Right renal pelvis (tissue), 4 donors: ENCODE measurements around the gene SIRPD. TPM values are rescaled to one million over a fixed set of nuclear protein-coding genes. Genes with fewer than 3 reads are reported as not detected.
"Not testable (repeated sequence)": the region's sequence is repeated elsewhere in the genome, so short reads cannot be mapped to it uniquely, and the experiment has no call there.

Experiments used
- DNase-seq, 4 donors: peaks; one replicate each; pipeline ENCODE4 v3.0.0-alpha.2; 2013; ENCODE audit warnings: low read depth in 4 of 4, low spot score in 3 of 4, missing footprints in 1 of 4
- polyA plus RNA-seq, 4 donors: library from polyadenylated mRNA; unstranded; fragments of 120-200 nt; gene quantifications; one replicate each; pipeline ENCODE4 v1.2.1, GENCODE V29; 2013; ENCODE audit not compliant: insufficient read length in 4 of 4

The SIRPD gene
- polyA plus RNA-seq: not detected

GRCh38 chr20:1557605-1558004 lies at the start of gene SIRPD:
SIRPD (minus strand) TSS chr20:1557705; CDS start chr20:1557653, 52 bp downstream.
- no peak for DNase-seq

GRCh38 chr20:1600736-1601135 lies 43.2 kb upstream of the SIRPD start:
- DNase-seq: no peak

DNA sequence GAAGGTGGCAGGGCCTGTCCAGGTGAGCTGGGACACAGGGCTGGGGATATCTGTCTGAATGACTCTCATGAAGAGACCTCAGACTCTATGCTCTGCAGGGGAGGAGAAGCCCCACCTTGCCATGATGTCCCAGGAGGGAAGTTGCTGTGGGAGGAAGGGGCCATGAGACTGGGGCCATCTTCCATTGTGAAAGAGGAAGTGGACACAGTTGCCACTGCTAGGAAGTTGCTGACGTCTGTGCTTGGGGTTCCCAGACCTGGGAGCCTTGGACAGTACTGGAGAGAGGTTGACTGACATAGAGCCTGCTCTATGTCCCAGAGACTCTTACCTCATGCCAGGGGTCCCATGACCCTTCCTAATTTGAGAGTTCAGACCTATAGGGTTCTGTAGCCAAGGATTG lies 37.8 kb upstream of the SIRPD start:
- DNase-seq: no peak

GRCh38 chr20:1588533-1589460 lies 31.3 kb upstream of the SIRPD start:
- DNase-seq: no peak

- no peak for DNase-seq
Observed at GRCh38 chr20:1587781-1588532, 30.5 kb upstream of the SIRPD start.

DNA sequence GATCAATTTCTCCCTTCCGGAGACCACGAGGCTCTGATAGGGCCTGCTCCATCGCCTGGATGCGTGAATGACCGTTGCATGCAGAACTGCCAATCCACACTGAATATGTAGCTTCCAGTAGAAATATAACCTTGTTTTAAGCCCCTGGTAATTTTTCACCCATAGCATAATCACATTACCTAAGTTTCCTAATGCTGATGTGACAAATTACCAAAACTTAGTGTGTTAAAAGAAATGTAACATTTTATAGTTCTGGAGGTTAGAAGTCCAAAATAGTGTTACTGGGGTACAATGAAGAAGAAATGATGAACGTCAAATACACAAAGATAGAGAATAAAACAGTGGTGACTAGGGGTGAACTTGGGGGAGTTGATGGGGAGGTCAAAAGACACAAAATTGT lies 22.0 kb upstream of the SIRPD start:
- DNase-seq: no peak

GRCh38 chr20:1577906-1578305 lies 20.4 kb upstream of the SIRPD start:
- no peak for DNase-seq

DNA sequence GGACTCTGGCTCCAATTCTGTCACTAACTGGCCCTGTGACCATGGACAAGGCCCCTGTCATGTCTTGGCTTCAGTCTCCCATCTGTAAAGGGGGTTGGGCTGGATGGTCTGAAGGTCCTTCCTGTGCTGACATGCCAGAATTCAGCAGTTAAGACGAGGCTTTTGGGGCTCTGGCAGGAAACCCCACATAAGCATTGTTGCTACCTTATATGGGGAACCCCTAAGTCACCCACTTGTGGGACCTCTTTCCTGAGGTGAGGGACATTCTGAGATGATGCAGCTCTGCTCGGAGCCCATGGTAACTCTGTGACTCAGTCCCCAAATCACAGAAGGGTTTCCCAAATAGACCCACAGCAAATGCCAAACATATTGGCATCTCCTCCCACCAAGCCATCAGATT lies 19.8 kb upstream of the SIRPD start:
- DNase-seq: not testable (repeated sequence)

- no peak for DNase-seq
Observed at GRCh38 chr20:1576641-1577040, 19.1 kb upstream of the SIRPD start.

DNA sequence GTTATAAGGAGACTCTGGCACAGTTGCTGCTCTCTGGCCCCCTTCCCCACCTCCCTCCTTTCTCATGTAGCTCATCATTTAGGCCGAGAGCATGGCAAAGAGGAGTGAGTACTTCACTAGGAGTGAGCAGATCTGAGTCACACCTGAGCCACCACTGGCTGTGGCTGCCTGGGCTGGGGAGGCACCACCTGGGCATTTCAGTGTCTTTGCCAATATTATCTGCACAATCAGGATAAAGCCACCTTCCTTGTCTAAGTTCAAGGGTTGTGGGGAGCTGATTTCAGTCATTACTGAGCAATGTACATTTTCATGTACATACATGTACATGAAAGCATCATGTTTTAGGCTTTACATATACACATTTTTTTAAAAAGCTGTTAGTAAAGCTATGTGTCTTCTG lies 18.5 kb upstream of the SIRPD start:
- DNase-seq: not testable (repeated sequence)

GRCh38 chr20:1571583-1571982 lies 14.1 kb upstream of the SIRPD start:
- DNase-seq: not testable (repeated sequence)

- DNase-seq: no peak
Observed at GRCh38 chr20:1569415-1569881, 11.9 kb upstream of the SIRPD start.

GRCh38 chr20:1568163-1568490 lies 10.6 kb upstream of the SIRPD start:
- no peak for DNase-seq

- DNase-seq: no peak
Observed at GRCh38 chr20:1567392-1568162, 10.1 kb upstream of the SIRPD start.

GRCh38 chr20:1566701-1567100 lies 9.2 kb upstream of the SIRPD start:
- no peak for DNase-seq

GRCh38 chr20:1565461-1565860 lies 8.0 kb upstream of the SIRPD start:
- DNase-seq: no peak

DNA sequence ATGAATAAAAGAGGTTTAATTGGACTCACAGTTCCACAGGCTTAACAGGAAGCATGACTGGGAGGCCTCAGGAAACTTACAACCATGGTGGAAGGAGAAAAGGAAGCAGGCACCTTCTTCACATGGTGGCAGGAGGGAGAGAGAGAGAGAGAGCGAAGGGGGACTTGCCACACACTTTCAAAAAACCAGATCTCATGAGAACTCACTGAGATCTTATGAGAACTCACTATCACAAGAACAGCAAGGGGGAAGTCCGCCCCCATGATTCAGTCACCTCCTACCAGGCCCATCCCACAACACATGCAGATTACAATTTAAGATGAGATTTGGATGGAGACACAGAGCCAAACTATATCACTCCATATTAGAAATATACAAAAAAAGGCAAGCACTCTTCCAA lies 6.1 kb upstream of the SIRPD start:
- DNase-seq: no peak

DNA sequence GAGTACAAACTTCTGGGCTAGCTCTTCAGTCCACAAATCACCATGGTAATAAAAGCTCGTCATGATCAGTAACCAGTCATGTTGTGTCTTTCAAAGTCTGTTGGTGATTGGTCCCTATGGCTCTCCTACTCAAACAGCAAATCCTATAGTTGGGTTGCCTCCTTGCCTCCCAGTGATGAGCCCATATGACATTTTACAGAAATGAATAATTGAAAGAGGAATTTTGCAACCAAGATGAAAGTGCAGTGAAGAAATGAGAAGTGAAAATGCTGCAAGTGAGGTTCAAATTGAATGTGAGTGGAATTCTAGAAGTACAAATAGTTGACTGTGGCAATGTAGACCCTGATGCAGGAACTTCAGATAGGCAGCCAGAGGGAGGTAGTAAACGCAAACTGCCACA lies 5.1 kb upstream of the SIRPD start:
- no peak for DNase-seq

DNA sequence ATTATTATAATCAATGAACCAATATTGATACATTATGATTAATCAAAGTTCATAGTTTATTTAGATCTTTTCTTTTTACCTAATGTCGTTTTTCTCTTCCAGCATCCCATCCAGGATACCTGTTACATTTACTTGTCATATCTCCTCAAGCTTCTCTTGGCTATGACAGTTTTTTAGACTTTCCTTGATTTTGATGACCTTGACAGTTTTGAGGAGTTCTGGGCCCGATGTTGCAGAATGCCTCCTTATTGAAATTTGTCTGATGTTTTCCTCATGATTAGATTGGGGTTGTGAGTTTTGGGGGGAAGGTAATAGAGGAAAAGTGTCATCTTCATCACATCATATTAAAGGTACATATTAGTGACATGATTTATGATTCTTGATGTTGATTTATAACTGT lies 3.8 kb upstream of the SIRPD start:
- DNase-seq: no peak

DNA sequence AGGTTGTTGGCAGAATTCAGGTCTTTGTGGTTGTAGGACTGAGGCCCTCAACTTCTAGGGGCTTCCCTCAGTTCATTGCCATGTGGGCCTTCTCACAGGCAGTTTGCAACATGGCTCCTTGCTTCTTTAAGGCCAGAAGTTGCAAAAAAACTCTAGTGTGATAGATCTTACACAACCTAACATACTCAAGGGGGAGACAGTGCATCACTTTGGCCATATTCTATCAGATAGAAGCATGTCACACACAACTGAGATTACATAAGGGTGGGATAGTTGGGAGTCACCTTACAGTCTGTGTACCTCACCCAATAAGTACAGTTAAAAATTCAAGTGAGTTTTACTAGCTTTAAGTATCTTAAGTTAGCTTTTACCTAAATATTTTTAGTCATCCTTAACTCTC lies 1.6 kb downstream of the SIRPD start:
- DNase-seq: no peak

DNA sequence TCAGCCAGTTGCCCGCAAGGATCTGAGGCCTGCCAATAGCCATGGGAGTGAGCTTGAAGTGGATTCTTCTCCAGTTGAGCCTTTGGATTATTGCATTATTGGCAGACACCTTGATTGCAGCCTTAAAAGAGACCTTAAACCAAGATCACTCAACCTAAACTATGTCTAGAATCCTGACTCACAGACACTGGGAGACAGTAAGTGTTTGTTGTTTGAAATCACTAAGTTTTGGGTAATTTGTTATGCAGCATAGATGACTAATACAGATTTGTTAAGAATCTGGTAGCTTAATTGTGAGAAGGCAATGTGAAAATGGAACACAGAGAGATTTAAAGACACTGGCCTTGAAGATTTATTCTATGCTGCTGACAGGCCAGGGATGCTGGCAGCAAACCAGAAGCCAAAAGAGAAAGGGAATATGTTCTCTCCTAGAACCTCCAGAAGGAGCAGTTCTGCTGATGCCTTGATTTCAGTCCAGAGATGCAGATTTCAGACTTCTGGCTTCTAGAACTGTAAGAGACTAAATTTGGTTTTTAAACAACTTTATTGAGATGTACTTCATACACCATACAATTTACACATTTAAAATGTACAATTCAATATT lies 17.6 kb downstream of the SIRPD start:
- no peak for DNase-seq
